Activated B cell treated with CpG ODN at 0.5 μM for 24 hours (primary cell): ENCODE results near the gene IL20RA. TPM values are rescaled to one million over a fixed set of nuclear protein-coding genes. Genes with fewer than 3 reads are reported as not detected.

Experiments used
- ATAC-seq: fragments of 200-7000 bp; cut with Tn5 transposase; one replicate; pipeline ENCODE4 v1.10.0; 2021; ENCODE audit warnings: low read depth, mild to moderate bottlenecking, moderate library complexity
- CTCF ChIA-PET: fragments of 350-600 bp; sonication (Branson Sonifier 250); formaldehyde crosslinking; loops from one replicate; lab custom pipeline; 2021; ENCODE audit warnings: antibody characterized with exemption; lab: Charles Lee
- POLR2A ChIA-PET: fragments of 350-600 bp; sonication (Branson Sonifier 250); formaldehyde crosslinking; loops from one replicate; lab custom pipeline; 2021; ENCODE audit warnings: antibody characterized with exemption; lab: Charles Lee
- DNase-seq: peaks from one replicate; pipeline ENCODE4 v3.0.0; 2022
- H3K27ac Mint-ChIP-seq: one replicate; pipeline ENCODE4 v1.8.0; 2020; ENCODE audit warnings: mixed read lengths
- H3K27me3 Mint-ChIP-seq: one replicate; pipeline ENCODE4 v1.8.0; 2021; ENCODE audit warnings: mixed read lengths
- H3K36me3 Mint-ChIP-seq: one replicate; pipeline ENCODE4 v1.8.0; 2021; ENCODE audit warnings: low read depth, mixed read lengths
- H3K4me1 Mint-ChIP-seq: one replicate; pipeline ENCODE4 v1.8.0; 2021; ENCODE audit warnings: mixed read lengths
- H3K4me3 Mint-ChIP-seq: one replicate; pipeline ENCODE4 v1.8.0; 2020; ENCODE audit warnings: mild to moderate bottlenecking, mixed read lengths
- H3K9me3 Mint-ChIP-seq: one replicate; pipeline ENCODE4 v1.8.0; 2020; ENCODE audit warnings: mixed read lengths
- CTCF ChIP-seq: fragments of 200-600 bp; IDR thresholded peaks from one replicate; pipeline ENCODE4 v1.8.0; 2022; ENCODE audit warnings: antibody characterized with exemption, mild to moderate bottlenecking
- intact Hi-C: fragments of 100-400 bp; cut with micrococcal nuclease; formaldehyde crosslinking; loops from one replicate; pipeline ENCODE4 v1.15.1; 2024
- total RNA-seq: library from RNA; stranded (reverse); gene quantifications from 2 replicates; pipeline ENCODE4 v1.2.3, GENCODE V29; 2022

IL20RA gene
- total RNA-seq, 1 donor from 2014 or later: not detected

GRCh38 chr6:137087902-137088301 lies 43.1 kb upstream of the IL20RA start:
- H3K4me3 Mint-ChIP-seq: no peak overlapping the region
- H3K4me1 Mint-ChIP-seq: peaks cover 11% of the 10 kb centered on the region
- no peak for ATAC-seq
- no peaks in the 10 kb centered on the region for H3K9me3 Mint-ChIP-seq
- DNase-seq: no peak
- ChIA-PET POLR2A (no interaction called here), CTCF (interaction anchor here (0.6 to 1.6 kb wide), 2 partner anchors 11 to 13 kb away, joined by 3 to 5 read pairs; no protein-coding TSS in a partner anchor)
- no peak for TF ChIP-seq CTCF
- no peaks in the 10 kb centered on the region for H3K36me3 Mint-ChIP-seq
- no peak overlapping the region for H3K27ac Mint-ChIP-seq
- intact Hi-C loops: loop anchor here (10.0 kb wide), 1 partner anchor 917 kb away; no protein-coding TSS in a partner anchor
- no peaks in the 10 kb centered on the region for H3K27me3 Mint-ChIP-seq

- Mint-ChIP-seq H3K9me3 (no peaks in the 10 kb centered on the region), H3K27me3 (no peaks in the 10 kb centered on the region), H3K27ac (no peak overlapping the region), H3K4me3 (no peak overlapping the region), H3K36me3 (no peaks in the 10 kb centered on the region), H3K4me1 (peaks cover 10% of the 10 kb centered on the region)
- no peak for DNase-seq
- intact Hi-C loops: loop anchor here (10.0 kb wide), 1 partner anchor 919 kb away; no protein-coding TSS in a partner anchor
- ChIA-PET CTCF (interaction anchor here (0.9 to 2.1 kb wide), 2 partner anchors 8 to 80 kb away, joined by 3 to 10 read pairs; no protein-coding TSS in a partner anchor), POLR2A (interaction anchor here (1.0 kb wide), 1 partner anchor 228 kb away, joined by 7 read pairs; no protein-coding TSS in a partner anchor)
- TF ChIP-seq CTCF: no peak
- ATAC-seq: no peak
Observed at GRCh38 chr6:137086031-137086430, 41.3 kb upstream of the IL20RA start.

GRCh38 chr6:137084865-137085617 lies 40.3 kb upstream of the IL20RA start:
- H3K36me3 Mint-ChIP-seq: no peaks in the 10 kb centered on the region
- POLR2A ChIA-PET: no interaction called here
- TF ChIP-seq CTCF: no peak
- DNase-seq: no peak
- intact Hi-C loops: loop anchor here (10.0 kb wide), 1 partner anchor 920 kb away; no protein-coding TSS in a partner anchor
- no peak overlapping the region for H3K27ac Mint-ChIP-seq
- H3K9me3 Mint-ChIP-seq: no peaks in the 10 kb centered on the region
- no peak overlapping the region for H3K4me3 Mint-ChIP-seq
- peaks cover 1% of the 10 kb centered on the region for H3K27me3 Mint-ChIP-seq
- ATAC-seq: no peak
- peaks cover 10% of the 10 kb centered on the region for H3K4me1 Mint-ChIP-seq
- CTCF ChIA-PET: interaction anchor here (0.9 to 2.1 kb wide), 2 partner anchors 8 to 9 kb away, joined by 3 to 10 read pairs; no protein-coding TSS in a partner anchor

- no peak for TF ChIP-seq CTCF
- Mint-ChIP-seq H3K9me3 (no peaks in the 10 kb centered on the region), H3K36me3 (no peaks in the 10 kb centered on the region), H3K27me3 (peaks cover 1% of the 10 kb centered on the region), H3K4me3 (no peak overlapping the region), H3K4me1 (peaks cover 10% of the 10 kb centered on the region), H3K27ac (no peak overlapping the region)
- ChIA-PET CTCF (interaction anchor here (0.9 to 1.3 kb wide), 2 partner anchors 10 to 439 kb away, joined by 3 to 9 read pairs; no protein-coding TSS in a partner anchor), POLR2A (no interaction called here)
- ATAC-seq: no peak
- DNase-seq: no peak
- intact Hi-C loops: loop anchor here (10.0 kb wide), 1 partner anchor 921 kb away; no protein-coding TSS in a partner anchor
Observed at GRCh38 chr6:137084090-137084489, 39.3 kb upstream of the IL20RA start.

- POLR2A ChIA-PET: no interaction called here
- no peak for ATAC-seq
- no peaks in the 10 kb centered on the region for H3K36me3 Mint-ChIP-seq
- no peak for DNase-seq
- no peak for TF ChIP-seq CTCF
- H3K4me1 Mint-ChIP-seq: peaks cover 10% of the 10 kb centered on the region
- CTCF ChIA-PET: interaction anchor here (1.5 to 1.6 kb wide), 2 partner anchors 12 to 232 kb away, joined by 4 to 5 read pairs; no protein-coding TSS in a partner anchor
- no peak overlapping the region for H3K4me3 Mint-ChIP-seq
- peaks cover 1% of the 10 kb centered on the region for H3K27me3 Mint-ChIP-seq
- intact Hi-C loops: loop anchor here (10.0 kb wide), 1 partner anchor 923 kb away; no protein-coding TSS in a partner anchor
- no peak overlapping the region for H3K27ac Mint-ChIP-seq
- H3K9me3 Mint-ChIP-seq: no peaks in the 10 kb centered on the region
Observed at GRCh38 chr6:137081997-137082396, 37.2 kb upstream of the IL20RA start.
